Muscle of leg (tissue), 11 donors: ENCODE results near the gene SLC18B1. TPM values are rescaled to one million over a fixed set of nuclear protein-coding genes. Genes with fewer than 3 reads are reported as not detected.
A peak's percentile ranks its signal among the peaks of the same experiment; 100 is the strongest.

Source experiments
- DNase-seq: peaks from one replicate; pipeline ENCODE4 v3.0.0; 2013
- H3K27ac ChIP-seq: one replicate; pipeline ENCODE4 v1.5.1; 2013; ENCODE audit warnings: mild to moderate bottlenecking, low read length, control low read depth
- H3K27me3 ChIP-seq: one replicate; pipeline ENCODE4 v1.6.1; 2013; ENCODE audit warnings: low read length; ENCODE audit not compliant: control insufficient read depth, insufficient read depth
- H3K36me3 ChIP-seq: one replicate; pipeline ENCODE4 v1.6.1; 2013; ENCODE audit warnings: low read length; ENCODE audit not compliant: control insufficient read depth, insufficient read depth
- H3K4me1 ChIP-seq: one replicate; pipeline ENCODE4 v1.6.1; 2013; ENCODE audit warnings: low read length; ENCODE audit not compliant: control insufficient read depth, insufficient read depth
- H3K4me3 ChIP-seq: one replicate; pipeline ENCODE4 v1.5.1; 2013; ENCODE audit warnings: low read length, control low read depth
- H3K9me3 ChIP-seq: replicated peaks from 2 replicates; pipeline ENCODE4 v1.6.1; 2013; ENCODE audit warnings: low read depth, low read length; ENCODE audit not compliant: control insufficient read depth
- WGBS: methylation state at CpG from one replicate; pipeline ENCODE4 v1.1.5; 2013; ENCODE audit warnings: missing lambda C conversion rate; ENCODE audit not compliant: insufficient coverage; 5-methylcytosine and 5-hydroxymethylcytosine counted together
- polyA plus RNA-seq, 8 donors: library from polyadenylated mRNA; unstranded; fragments of 120-200 nt; gene quantifications; one replicate each; pipeline versions ENCODE4 v1.2.1 to v1.2.3, GENCODE V29; 2013; ENCODE audit warnings: inconsistent platforms in 1 of 8, low replicate concordance in 1 of 8; ENCODE audit not compliant: insufficient read length in 8 of 8, insufficient read depth in 1 of 8
- total RNA-seq: library from RNA; stranded (reverse); fragments of 120-200 nt; gene quantifications from one replicate; pipeline ENCODE4 v1.2.4, GENCODE V29; 2013

Gene SLC18B1
- total and polyA plus RNA-seq, 9 donors = 8.0 to 14.2 (median 10.8) TPM

DNA sequence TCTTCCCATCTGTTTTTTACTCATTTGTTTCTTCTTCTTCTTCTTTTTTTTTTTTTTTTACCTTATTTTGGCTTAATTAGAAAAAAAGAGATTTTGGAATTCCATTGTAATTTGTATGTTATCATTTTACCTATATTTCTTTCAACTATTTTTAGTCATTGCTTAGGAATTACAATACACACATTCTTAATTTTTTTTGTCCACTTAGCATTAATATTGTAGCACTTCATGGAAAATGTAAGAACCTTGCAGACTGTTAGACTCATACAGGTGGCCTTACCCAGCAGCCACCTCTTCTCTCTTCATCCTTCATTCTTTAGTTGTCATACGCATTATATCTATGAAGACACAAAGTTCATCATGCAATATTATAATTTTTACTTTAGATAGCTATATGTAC lies 5.8 kb upstream of the SLC18B1 start:
- peaks cover 2% of the 10 kb centered on the region for H3K9me3 ChIP-seq
- no peak for DNase-seq
- H3K4me1 ChIP-seq = no peaks in the 10 kb centered on the region
- H3K36me3 ChIP-seq = no peaks in the 10 kb centered on the region
- H3K4me3 ChIP-seq = no peak overlapping the region
- H3K27me3 ChIP-seq = no peaks in the 10 kb centered on the region
- WGBS = no CpG with 5 or more reads among the region's 1 CpG
- H3K27ac ChIP-seq = no peak overlapping the region

GRCh38 chr6:132800656-132801055 lies 2.2 kb upstream of the SLC18B1 start:
- WGBS = no CpG with 5 or more reads among the region's 1 CpG
- H3K27ac ChIP-seq = no peak overlapping the region
- DNase-seq = no peak
- peaks cover 3% of the 10 kb centered on the region for H3K4me1 ChIP-seq
- H3K9me3 ChIP-seq = peaks cover 2% of the 10 kb centered on the region
- no peaks in the 10 kb centered on the region for H3K27me3 ChIP-seq
- no peaks in the 10 kb centered on the region for H3K36me3 ChIP-seq
- H3K4me3 ChIP-seq = no peak overlapping the region

DNA sequence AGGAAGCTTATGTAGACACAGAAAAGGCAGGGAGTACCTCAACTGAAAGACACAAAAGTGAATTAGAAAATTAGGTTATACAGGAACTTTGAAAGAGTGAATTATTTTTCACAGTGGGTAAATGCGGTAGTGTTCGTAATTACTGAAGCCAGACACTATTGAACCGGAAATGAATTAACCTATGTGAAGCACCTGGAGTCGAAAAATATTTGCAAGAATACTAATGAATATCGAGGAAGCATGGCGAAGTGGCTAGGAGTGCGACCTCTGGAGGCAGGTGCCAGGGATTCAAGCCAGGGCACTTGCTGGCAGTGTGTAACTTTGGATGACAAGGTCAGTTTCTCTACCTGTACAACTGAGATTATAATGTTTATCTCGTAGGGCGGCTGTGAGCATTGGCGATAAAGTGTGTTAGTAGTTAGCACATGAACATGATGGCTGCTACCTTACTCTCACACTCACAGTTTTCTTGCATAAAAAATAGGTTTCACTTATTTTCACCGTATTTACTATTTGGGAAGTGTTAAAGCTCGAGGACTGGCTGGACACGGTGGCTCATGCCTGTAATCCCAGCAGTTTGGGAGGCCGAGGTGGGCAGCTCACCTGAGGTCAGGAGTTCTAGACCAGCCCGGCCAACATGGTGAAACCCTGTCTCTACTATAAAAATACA lies 567 bp upstream of the SLC18B1 start:
- peak overlapping the region; percentile 89 for H3K27ac ChIP-seq
- H3K27me3 ChIP-seq = no peaks in the 10 kb centered on the region
- peak; percentile 73 for DNase-seq
- H3K4me3 ChIP-seq = peak overlapping the region; percentile 90
- peaks cover 3% of the 10 kb centered on the region for H3K4me1 ChIP-seq
- no peaks in the 10 kb centered on the region for H3K36me3 ChIP-seq
- WGBS = 14% methylated on average over 10 of the region's 15 CpGs
- H3K9me3 ChIP-seq = peaks cover 2% of the 10 kb centered on the region

DNA sequence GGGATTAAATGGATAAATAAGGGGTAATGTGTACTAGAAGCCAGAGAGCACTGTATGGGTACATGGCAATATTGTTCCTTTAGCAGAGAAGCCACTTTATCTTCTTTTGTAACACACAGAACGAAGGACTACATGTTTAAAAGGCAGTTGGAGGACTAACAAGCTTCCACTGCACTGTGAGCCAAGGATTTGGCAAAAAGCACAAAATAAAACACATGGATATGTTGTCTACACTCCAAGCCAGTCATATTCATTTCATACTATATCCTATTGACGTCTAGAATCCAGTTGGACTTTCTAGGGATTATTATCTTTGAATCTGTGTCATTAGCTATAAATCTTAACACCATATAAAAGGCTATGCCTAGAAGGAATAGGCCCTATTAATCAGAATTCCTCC lies 3.0 kb downstream of the SLC18B1 start:
- Histone ChIP-seq H3K4me3 (no peak overlapping the region), H3K4me1 (peaks cover 3% of the 10 kb centered on the region), H3K9me3 (no peaks in the 10 kb centered on the region), H3K27me3 (no peaks in the 10 kb centered on the region), H3K27ac (no peak overlapping the region), H3K36me3 (no peaks in the 10 kb centered on the region)
- WGBS = no CpG with 5 or more reads among the region's 2 CpGs
- no peak for DNase-seq

DNA sequence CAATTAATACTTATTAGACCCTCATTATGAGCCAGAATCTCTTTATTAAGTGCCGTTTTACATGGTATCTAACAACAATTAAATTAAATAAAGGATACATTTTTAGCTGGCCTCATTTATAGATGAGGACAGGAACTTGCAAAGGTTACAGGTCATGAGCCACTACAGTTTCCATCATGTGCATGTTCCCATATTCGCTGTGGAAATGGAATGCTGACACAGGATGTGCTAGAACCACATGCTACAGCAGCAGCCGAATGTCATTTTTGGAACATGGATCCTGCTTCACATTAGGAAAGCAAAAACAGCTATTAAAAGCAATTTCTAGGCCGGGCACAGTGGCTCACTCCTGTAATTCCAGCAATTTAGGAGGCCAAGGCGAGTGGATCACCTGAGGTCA lies 5.9 kb downstream of the SLC18B1 start:
- 89% methylated on average over 4 of the region's 5 CpGs for WGBS
- DNase-seq = peak; percentile 62
- H3K36me3 ChIP-seq = peaks cover 6% of the 10 kb centered on the region
- H3K27ac ChIP-seq = no peak overlapping the region
- H3K4me3 ChIP-seq = no peak overlapping the region
- no peaks in the 10 kb centered on the region for H3K27me3 ChIP-seq
- no peaks in the 10 kb centered on the region for H3K9me3 ChIP-seq
- no peaks in the 10 kb centered on the region for H3K4me1 ChIP-seq

GRCh38 chr6:132790450-132790849 lies 8.0 kb downstream of the SLC18B1 start:
- H3K27ac ChIP-seq = no peak overlapping the region
- H3K4me1 ChIP-seq = no peaks in the 10 kb centered on the region
- H3K27me3 ChIP-seq = no peaks in the 10 kb centered on the region
- H3K36me3 ChIP-seq = peaks cover 13% of the 10 kb centered on the region
- no peaks in the 10 kb centered on the region for H3K9me3 ChIP-seq
- DNase-seq = peak; percentile 71
- H3K4me3 ChIP-seq = no peak overlapping the region

GRCh38 chr6:132789396-132789776 lies 9.1 kb downstream of the SLC18B1 start:
- Histone ChIP-seq H3K27ac (no peak overlapping the region), H3K9me3 (no peaks in the 10 kb centered on the region), H3K27me3 (no peaks in the 10 kb centered on the region), H3K4me1 (no peaks in the 10 kb centered on the region), H3K4me3 (no peak overlapping the region), H3K36me3 (peaks cover 13% of the 10 kb centered on the region)
- WGBS = no CpG with 5 or more reads among the region's 4 CpGs
- DNase-seq = no peak

GRCh38 chr6:132788658-132789395 lies 9.6 kb downstream of the SLC18B1 start:
- Histone ChIP-seq H3K4me1 (no peaks in the 10 kb centered on the region), H3K4me3 (no peak overlapping the region), H3K36me3 (peaks cover 13% of the 10 kb centered on the region), H3K27ac (no peak overlapping the region), H3K9me3 (no peaks in the 10 kb centered on the region), H3K27me3 (no peaks in the 10 kb centered on the region)
- WGBS = no CpG with 5 or more reads among the region's 6 CpGs
- DNase-seq = no peak

DNA sequence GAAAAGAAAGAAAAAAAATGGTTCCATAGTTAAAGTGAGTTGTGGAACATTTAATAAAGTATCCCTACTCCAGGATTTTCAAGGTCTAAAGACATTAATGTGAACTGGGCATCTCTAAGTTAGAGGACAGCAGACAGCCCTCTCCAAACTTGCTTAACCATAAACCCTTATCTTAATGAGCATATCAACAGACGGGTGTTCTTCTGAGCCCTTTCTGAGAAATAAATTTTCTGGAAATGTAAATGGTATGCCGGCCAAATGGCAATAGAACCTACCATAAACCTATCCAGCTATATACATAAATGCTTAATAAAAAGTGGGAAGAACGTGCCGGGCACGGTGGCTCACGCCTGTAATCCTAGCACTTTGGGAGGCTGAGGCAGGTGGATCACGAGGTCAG lies 12.5 kb downstream of the SLC18B1 start:
- Histone ChIP-seq H3K36me3 (peaks cover 16% of the 10 kb centered on the region), H3K9me3 (no peaks in the 10 kb centered on the region), H3K4me3 (no peak overlapping the region), H3K27me3 (no peaks in the 10 kb centered on the region), H3K4me1 (no peaks in the 10 kb centered on the region), H3K27ac (no peak overlapping the region)
- no peak for DNase-seq
- 100% methylated on average over 4 of the region's 7 CpGs for WGBS

DNA sequence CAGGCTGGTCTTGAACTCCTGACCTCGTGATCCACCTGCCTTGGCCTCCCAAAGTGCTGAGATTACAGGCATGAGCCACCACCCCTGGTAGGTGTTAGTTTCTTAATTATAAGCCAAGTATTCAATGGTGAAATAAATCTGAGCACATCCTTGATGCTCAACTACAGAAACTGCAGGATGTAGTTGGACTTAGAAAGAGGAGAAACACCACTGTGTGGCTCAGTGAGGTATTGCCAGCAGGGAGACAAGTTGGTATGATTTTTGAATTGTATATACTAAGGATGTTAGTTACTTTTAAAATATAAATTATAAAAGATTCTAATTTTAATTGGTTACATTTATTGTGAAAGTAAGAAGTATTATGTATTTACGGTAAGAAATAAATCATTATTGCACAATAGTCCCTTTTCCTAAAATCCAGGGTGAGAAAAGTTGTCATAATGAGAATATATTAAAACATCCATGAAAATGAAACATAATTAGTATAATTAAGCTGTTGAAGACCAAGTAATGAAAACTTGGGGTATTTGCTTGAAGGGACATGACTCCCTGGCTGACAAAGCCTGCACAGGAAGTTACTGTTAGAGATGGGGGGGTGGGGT lies 17.6 kb downstream of the SLC18B1 start:
- Histone ChIP-seq H3K9me3 (no peaks in the 10 kb centered on the region), H3K36me3 (peaks cover 15% of the 10 kb centered on the region), H3K4me3 (no peak overlapping the region), H3K4me1 (no peaks in the 10 kb centered on the region), H3K27me3 (no peaks in the 10 kb centered on the region), H3K27ac (no peak overlapping the region)
- whole genome bisulfite sequencing = no CpG with 5 or more reads among the region's 2 CpGs
- no peak for DNase-seq
